Keratinocyte (primary cell): ENCODE measurements around the gene TTLL5. TPM values are rescaled to one million over a fixed set of nuclear protein-coding genes. Genes with fewer than 3 reads are reported as not detected.

Source experiments
- DNase-seq: peaks from one replicate; pipeline ENCODE4 v3.0.0-alpha.2; 2011; ENCODE audit warnings: low read depth, missing footprints, low spot score
- FAIRE-seq: peaks from 2 replicates; lab custom pipeline; 2011; peaks lifted over from hg19 to GRCh38; lab: Jason Lieb, UNC
- H2AFZ ChIP-seq: 2 replicates; pipeline ENCODE4 v1.6.0; 2012; ENCODE audit warnings: low read length, control low read depth, inconsistent platforms; ENCODE audit not compliant: control insufficient read depth
- H3K27ac ChIP-seq: 2 replicates; pipeline ENCODE4 v1.5.1; 2011; ENCODE audit warnings: low read length; ENCODE audit not compliant: control insufficient read depth, insufficient read depth
- H3K27me3 ChIP-seq: 3 replicates; pipeline ENCODE4 v1.6.0; 2011; ENCODE audit warnings: low read length; ENCODE audit not compliant: control insufficient read depth, insufficient read depth; ENCODE audit errors: extremely low read depth
- H3K36me3 ChIP-seq, 2 experiments: 2 replicates in 1 of 2; 3 replicates in 1 of 2; pipeline ENCODE4 v1.5.1; 2011; ENCODE audit warnings: low read length in 2 of 2, mild to moderate bottlenecking in 1 of 2; ENCODE audit not compliant: control insufficient read depth in 2 of 2, insufficient read depth in 2 of 2; ENCODE audit errors: extremely low read depth in 1 of 2
- H3K4me1 ChIP-seq: 3 replicates; pipeline ENCODE4 v1.5.1; 2011; ENCODE audit warnings: low read length; ENCODE audit not compliant: control insufficient read depth, insufficient read depth; ENCODE audit errors: extremely low read depth
- H3K4me2 ChIP-seq: 3 replicates; pipeline ENCODE4 v1.6.0; 2011; ENCODE audit warnings: low read depth, low read length; ENCODE audit not compliant: control insufficient read depth, insufficient read depth; ENCODE audit errors: extremely low read depth
- H3K4me3 ChIP-seq, 3 experiments: fragments of 200-600 bp in 1 of 3; sonication (generic) in 1 of 3; 2 replicates in 2 of 3; 3 replicates in 1 of 3; pipeline ENCODE4 v1.5.1; 2011 to 2016; ENCODE audit warnings: low read length in 3 of 3, mild to moderate bottlenecking in 3 of 3, control low read depth in 2 of 3, inconsistent platforms in 1 of 3, low read depth in 1 of 3, mixed read lengths in 1 of 3, mixed run types in 1 of 3, moderate library complexity in 1 of 3; ENCODE audit not compliant: control insufficient read depth in 2 of 3, insufficient read depth in 2 of 3; ENCODE audit errors: extremely low read depth in 1 of 3
- H3K79me2 ChIP-seq: 2 replicates; pipeline ENCODE4 v1.6.0; 2012; ENCODE audit warnings: low read length; ENCODE audit not compliant: control insufficient read depth, insufficient read depth
- H3K9ac ChIP-seq: 3 replicates; pipeline ENCODE4 v1.6.0; 2011; ENCODE audit warnings: low read length; ENCODE audit not compliant: control insufficient read depth, insufficient read depth; ENCODE audit errors: extremely low read depth
- H3K9me1 ChIP-seq: 3 replicates; pipeline ENCODE4 v1.6.0; 2011; ENCODE audit warnings: low read length; ENCODE audit not compliant: control insufficient read depth, insufficient read depth; ENCODE audit errors: extremely low read depth
- H3K9me3 ChIP-seq: 2 replicates; pipeline ENCODE4 v1.5.1; 2012; ENCODE audit warnings: low read depth, low read length; ENCODE audit not compliant: control insufficient read depth
- H4K20me1 ChIP-seq: 3 replicates; pipeline ENCODE4 v1.6.0; 2011; ENCODE audit warnings: low read length; ENCODE audit not compliant: control insufficient read depth, insufficient read depth; ENCODE audit errors: extremely low read depth
- CTCF ChIP-seq, 3 experiments: IDR thresholded peaks in 1 of 3; conservative IDR thresholded peaks in 1 of 3; optimal IDR thresholded peaks in 1 of 3; 2 replicates in 2 of 3; 3 replicates in 1 of 3; pipeline versions ENCODE3 to v1.5.1; 2011; ENCODE audit warnings: low read length in 3 of 3, mild to moderate bottlenecking in 3 of 3, moderate library complexity in 2 of 3, control low read depth in 1 of 3, inconsistent platforms in 1 of 3; ENCODE audit not compliant: insufficient read depth in 2 of 3; ENCODE audit errors: extremely low read depth in 1 of 3
- EZH2 ChIP-seq: IDR thresholded peaks from one replicate; pipeline ENCODE4 v1.6.1; 2012; ENCODE audit warnings: inconsistent platforms, mild to moderate bottlenecking, low read length, moderate library complexity
- dilution Hi-C: fragments of 300-500 bp; cut with MboI; formaldehyde crosslinking; loops from one replicate; pipeline ENCODE4 v1.7.0; 2020; ENCODE audit warnings: low sequenced_read_pairs; ENCODE audit not compliant: extremely low pct_ligation_motif_present
- polyA plus RNA-seq, 5 experiments: library from polyadenylated mRNA; depleted of rRNA in 3 of 5; stranded (reverse) in 3 of 5; stranded (forward) in 1 of 5; unstranded in 1 of 5; fragments of >200 nt; gene quantifications; 1 replicate in 1 of 5; 2 replicates in 3 of 5; 3 replicates in 1 of 5; pipeline versions ENCODE4 v1.2.1 to v1.2.3, GENCODE V29; 2011 to 2012; ENCODE audit warnings: missing spikeins in 2 of 5, low read depth in 1 of 5, low replicate concordance in 1 of 5

Gene TTLL5
- polyA plus RNA-seq, 1 donor (not counting 4 experiments of a cell fraction or from before 2014, with no cell fraction given) = 20.7 TPM

- H4K20me1 ChIP-seq = no peaks in the 10 kb centered on the region
- no peaks in the 10 kb centered on the region for H3K27me3 ChIP-seq
- H3K4me3 ChIP-seq = no peak overlapping the region
- H3K36me3 ChIP-seq = no peaks in the 10 kb centered on the region
- no peak overlapping the region for H3K4me2 ChIP-seq
- no peak for DNase-seq
- no peak for FAIRE-seq
- no peaks in the 10 kb centered on the region for H3K79me2 ChIP-seq
- peaks cover 27% of the 10 kb centered on the region for H3K4me1 ChIP-seq
- H2AFZ ChIP-seq = no peak overlapping the region
- no peak overlapping the region for H3K9ac ChIP-seq
- TF ChIP-seq EZH2 (no peak), CTCF (optimal IDR thresholded peaks at IDR 0.05 in 1 of 3, IDR thresholded peaks at IDR 0.05 in 1 of 3, conservative IDR thresholded peaks at IDR 0.05 in 1 of 3; ENCODE audit: extremely low read depth in 1 of 3, insufficient read depth in 2 of 3, low read length in 3 of 3) (no peak)
- H3K9me3 ChIP-seq = no peaks in the 10 kb centered on the region
- dilution Hi-C loops = no loop called here
- H3K27ac ChIP-seq = no peak overlapping the region
- no peaks in the 10 kb centered on the region for H3K9me1 ChIP-seq
Measured at GRCh38 chr14:75875958-75876357, 214.9 kb downstream of the TTLL5 start.

- Histone ChIP-seq H3K36me3 (no peaks in the 10 kb centered on the region), H3K9me1 (no peaks in the 10 kb centered on the region), H3K27me3 (no peaks in the 10 kb centered on the region), H3K9me3 (no peaks in the 10 kb centered on the region), H3K9ac (no peak overlapping the region), H4K20me1 (no peaks in the 10 kb centered on the region), H3K4me2 (no peak overlapping the region), H3K4me1 (peaks cover 27% of the 10 kb centered on the region), H3K27ac (peak overlapping the region; percentile 3), H2AFZ (no peak overlapping the region), H3K79me2 (no peaks in the 10 kb centered on the region), H3K4me3 (no peak overlapping the region)
- dilution Hi-C loops = no loop called here
- TF ChIP-seq CTCF (optimal IDR thresholded peaks at IDR 0.05 in 1 of 3, IDR thresholded peaks at IDR 0.05 in 1 of 3, conservative IDR thresholded peaks at IDR 0.05 in 1 of 3; ENCODE audit: extremely low read depth in 1 of 3, insufficient read depth in 2 of 3, low read length in 3 of 3) (no peak), EZH2 (no peak)
- FAIRE-seq (no peak), DNase-seq (no peak)
Measured at GRCh38 chr14:75876530-75876929, 215.5 kb downstream of the TTLL5 start.
